Measurements from ENCODE around the gene FUBP3.

FUBP3 gene

GRCh38 chr9:130623466-130623865 is 44.1 kb downstream of the FUBP3 start:
- H2AFZ ChIP-seq (ENCODE audit: low read depth, low read length, severe bottlenecking): no peak overlapping the region
- H3K79me2 ChIP-seq (ENCODE audit: insufficient read depth, low read length): no peaks in the 10 kb centered on the region
- H3K27me3 ChIP-seq (ENCODE audit: low read length): no peaks in the 10 kb centered on the region
- no peak overlapping the region for H3K4me2 ChIP-seq (ENCODE audit: low read depth, low read length, poor library complexity, severe bottlenecking)
- H4K20me1 ChIP-seq (ENCODE audit: low read depth, low read length): no peaks in the 10 kb centered on the region
- H3K9me2 ChIP-seq (replicated peaks; ENCODE audit: insufficient read depth, low read length): no peaks in the 10 kb centered on the region
- no peaks in the 10 kb centered on the region for H3F3A ChIP-seq (ENCODE audit: insufficient read depth)
- no peaks in the 10 kb centered on the region for H3K9me3 ChIP-seq (ENCODE audit: insufficient read depth, low read length)
- TF ChIP-seq CTCF (IDR thresholded peaks at IDR 0.05; ENCODE audit: insufficient read depth, low read length, poor library complexity, severe bottlenecking) (no peak), EZH2phosphoT487 (conservative IDR thresholded peaks at IDR 0.05; ENCODE audit: low read length) (no peak)
- H3K36me3 ChIP-seq (ENCODE audit: low read length): peaks cover 2% of the 10 kb centered on the region; the same call in 1 of the 2 replicates
- H3K9ac ChIP-seq (ENCODE audit: low read length): no peak overlapping the region
- no peak overlapping the region for H3K27ac ChIP-seq (ENCODE audit: low read depth, low read length)
- H3K4me3 ChIP-seq (ENCODE audit: insufficient read depth, low read length, poor library complexity, severe bottlenecking): no peak overlapping the region

GRCh38 chr9:130624154-130624553 is 44.8 kb downstream of the FUBP3 start:
- no peak overlapping the region for H3K9ac ChIP-seq (ENCODE audit: low read length)

GRCh38 chr9:130626249-130626996 is 47.0 kb downstream of the FUBP3 start:
- Histone ChIP-seq H3K4me2 (ENCODE audit: low read depth, low read length, poor library complexity, severe bottlenecking) (no peak overlapping the region), H3K36me3 (ENCODE audit: low read length) (no peaks in the 10 kb centered on the region; the same call in 1 of the 2 replicates), H2AFZ (ENCODE audit: low read depth, low read length, severe bottlenecking) (no peak overlapping the region), H3K4me3 (ENCODE audit: insufficient read depth, low read length, poor library complexity, severe bottlenecking) (no peak overlapping the region), H4K20me1 (ENCODE audit: low read depth, low read length) (no peaks in the 10 kb centered on the region), H3K9me2 (replicated peaks; ENCODE audit: insufficient read depth, low read length) (no peaks in the 10 kb centered on the region), H3K27ac (ENCODE audit: low read depth, low read length) (no peak overlapping the region), H3K9ac (ENCODE audit: low read length) (no peak overlapping the region), H3K27me3 (ENCODE audit: low read length) (no peaks in the 10 kb centered on the region), H3K79me2 (ENCODE audit: insufficient read depth, low read length) (no peaks in the 10 kb centered on the region), H3K9me3 (ENCODE audit: insufficient read depth, low read length) (no peaks in the 10 kb centered on the region), H3F3A (ENCODE audit: insufficient read depth) (no peaks in the 10 kb centered on the region)
- TF ChIP-seq EZH2phosphoT487 (conservative IDR thresholded peaks at IDR 0.05; ENCODE audit: low read length) (no peak), CTCF (IDR thresholded peaks at IDR 0.05; ENCODE audit: insufficient read depth, low read length, poor library complexity, severe bottlenecking) (no peak)

More at GRCh38 chr9:130624154-130624553, 44.8 kb downstream of the FUBP3 start:
- Histone ChIP-seq H3K4me2 (ENCODE audit: low read depth, low read length, poor library complexity, severe bottlenecking) (no peak overlapping the region), H3K27ac (ENCODE audit: low read depth, low read length) (no peak overlapping the region), H4K20me1 (ENCODE audit: low read depth, low read length) (no peaks in the 10 kb centered on the region), H3K27me3 (ENCODE audit: low read length) (no peaks in the 10 kb centered on the region), H3K79me2 (ENCODE audit: insufficient read depth, low read length) (no peaks in the 10 kb centered on the region), H3K9me2 (replicated peaks; ENCODE audit: insufficient read depth, low read length) (no peaks in the 10 kb centered on the region), H2AFZ (ENCODE audit: low read depth, low read length, severe bottlenecking) (no peak overlapping the region), H3F3A (ENCODE audit: insufficient read depth) (no peaks in the 10 kb centered on the region), H3K9me3 (ENCODE audit: insufficient read depth, low read length) (no peaks in the 10 kb centered on the region), H3K36me3 (ENCODE audit: low read length) (peaks cover 2% of the 10 kb centered on the region; the same call in 1 of the 2 replicates), H3K4me3 (ENCODE audit: insufficient read depth, low read length, poor library complexity, severe bottlenecking) (no peak overlapping the region)
- TF ChIP-seq CTCF (IDR thresholded peaks at IDR 0.05; ENCODE audit: insufficient read depth, low read length, poor library complexity, severe bottlenecking): no peak
- TF ChIP-seq EZH2phosphoT487 (conservative IDR thresholded peaks at IDR 0.05; ENCODE audit: low read length): no peak

Measured in SU-DHL-6 (cell line).